ENCODE results near the gene IMMP2L. TPM values are rescaled to one million over a fixed set of nuclear protein-coding genes. Genes with fewer than 3 reads are reported as not detected.

IMMP2L gene
- total and polyA plus RNA-seq, 2 of the 13 experiments (the other 11 are each of a cell fraction or from before 2014, with no cell fraction given) = 7.8 to 16.9 TPM

- no peaks in the 10 kb centered on the region for H3K79me2 ChIP-seq (ENCODE audit: insufficient read depth, low read length)
- H3K27me3 ChIP-seq (ENCODE audit: control insufficient read depth in 1 of 2, insufficient read depth in 2 of 2, low read length in 2 of 2) = no peaks in the 10 kb centered on the region
- POLR2A ChIA-PET = no interaction called here
- in situ Hi-C loops (cut with HindIII; ENCODE audit: extremely low pct_ligation_motif_present, low pct_unique_long_range_greater_than_20kb) (no loop called here), intact Hi-C loops (cut with micrococcal nuclease; ENCODE audit: unreplicated experiment) (no loop called here)
- no peak overlapping the region for H3K4me2 ChIP-seq (ENCODE audit: low read depth, low read length)
- TF ChIP-seq ZSCAN5A (CRISPR knock-in tag; IDR thresholded peaks at IDR 0.05; ENCODE audit: borderline replicate concordance) (no peak), ZNF441 (CRISPR knock-in tag; IDR thresholded peaks at IDR 0.05; ENCODE audit: borderline replicate concordance) (no peak), E2F5 (CRISPR knock-in tag; conservative IDR thresholded peaks at IDR 0.05) (no peak), FOXA3 (CRISPR knock-in tag; IDR thresholded peaks at IDR 0.05) (no peak), TERF1 (CRISPR knock-in tag; IDR thresholded peaks at IDR 0.05) (no peak), ZNF530 (CRISPR knock-in tag; IDR thresholded peaks at IDR 0.05; ENCODE audit: low read depth) (no peak), ZNF678 (CRISPR knock-in tag; IDR thresholded peaks at IDR 0.05) (no peak), MIXL1 (CRISPR knock-in tag; IDR thresholded peaks at IDR 0.05) (no peak), AGO1 (IDR thresholded peaks at IDR 0.05; ENCODE audit: low read depth, low read length, poor library complexity, severe bottlenecking) (no peak), BHLHE40 (IDR thresholded peaks at IDR 0.05; ENCODE audit: low read length) (no peak), ZNF33A (CRISPR knock-in tag; IDR thresholded peaks at IDR 0.05; ENCODE audit: borderline replicate concordance) (no peak), HBP1 (CRISPR knock-in tag; IDR thresholded peaks at IDR 0.05; ENCODE audit: low read depth) (no peak), ZNF629 (CRISPR knock-in tag; conservative IDR thresholded peaks at IDR 0.05) (no peak), ZNF207 (IDR thresholded peaks at IDR 0.05; ENCODE audit: borderline replicate concordance) (no peak), KLF11 (CRISPR knock-in tag; IDR thresholded peaks at IDR 0.05) (no peak), ZNF670 (CRISPR knock-in tag; IDR thresholded peaks at IDR 0.05; ENCODE audit: borderline replicate concordance) (no peak)
- no peak overlapping the region for H3K9ac ChIP-seq (ENCODE audit: insufficient read depth, low read depth, low read length)
- H4K20me1 ChIP-seq (ENCODE audit: insufficient read depth, low read length) = no peaks in the 10 kb centered on the region
- H3K9me3 ChIP-seq (ENCODE audit: low read length) = no peaks in the 10 kb centered on the region
- H3K36me3 ChIP-seq (replicated peaks in 1 of 2; ENCODE audit: control insufficient read depth in 1 of 2, insufficient read depth in 2 of 2, low read length in 2 of 2) = no peaks in the 10 kb centered on the region
- H3K27ac ChIP-seq (ENCODE audit: extremely low read length, insufficient read depth, low read length) = no peak overlapping the region
- H3K4me3 ChIP-seq (replicated peaks in 1 of 3; ENCODE audit: insufficient read depth in 1 of 3, low read depth in 2 of 3, low read length in 3 of 3) = no peak overlapping the region
- DNase-seq (ENCODE audit: low spot score) (no peak), ATAC-seq (no peak), FAIRE-seq (no peak)
- CTCF ChIA-PET (ENCODE audit: low intra/inter-chr PET ratio, low total read pairs) = no interaction called here
- WGBS (ENCODE audit: low lambda C conversion rate) = 79% methylated on average over 3 of the region's 3 CpGs
- no TSS peak for BruUV-seq (replicated peaks)
- H2AFZ ChIP-seq (ENCODE audit: low read length) = no peak overlapping the region
- no peaks in the 10 kb centered on the region for H3K4me1 ChIP-seq (ENCODE audit: insufficient read depth, low read length)
These were observed 169.1 kb downstream of the IMMP2L start for GRCh38 chr7:111393011-111393754.

Data from HepG2 (cell line).